GM13976 (cell line): ENCODE results near the gene TMEM11.

Source experiments
- DNase-seq: peaks from one replicate; pipeline ENCODE4 v3.0.0; 2012; ENCODE audit warnings: low spot score
- CTCF ChIP-seq: IDR thresholded peaks from 2 replicates; pipeline ENCODE4 v1.5.1; 2012; ENCODE audit warnings: borderline replicate concordance, mild to moderate bottlenecking; ENCODE audit not compliant: insufficient read depth; ENCODE audit errors: extremely low read depth, missing control alignments, control extremely low read depth
- in situ Hi-C: fragments of 300-500 bp; cut with MboI; formaldehyde crosslinking; loops from one replicate; pipeline ENCODE4 v1.12.0; 2022; ENCODE audit warnings: low sequenced_read_pairs, mixed read lengths, inconsistent platforms; ENCODE audit not compliant: unreplicated experiment

The TMEM11 gene

GRCh38 chr17:21201874-21202273 is 12.1 kb downstream of the TMEM11 start:
- no peak for TF ChIP-seq CTCF
- no peak for DNase-seq
- in situ Hi-C loops, result no loop called here

DNA sequence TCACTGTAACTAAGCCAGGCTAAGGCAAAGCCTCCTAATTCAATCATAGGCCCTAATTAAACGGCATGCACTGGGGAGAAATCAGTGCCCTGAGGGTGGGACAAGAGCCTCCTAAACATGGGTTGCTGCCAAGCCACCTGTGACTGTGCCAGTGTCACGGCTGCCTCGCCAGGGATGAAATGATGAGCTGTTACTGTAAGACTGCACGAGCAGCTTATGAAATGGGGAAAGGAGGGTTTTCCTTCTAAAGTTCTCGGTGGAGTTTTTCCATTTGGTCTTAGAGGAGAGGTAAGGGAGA is 12.7 kb downstream of the TMEM11 start:
- no peak for TF ChIP-seq CTCF
- no peak for DNase-seq
- in situ Hi-C loops, result no loop called here

GRCh38 chr17:21200590-21201297 is 13.2 kb downstream of the TMEM11 start:
- in situ Hi-C loops, result no loop called here
- DNase-seq, result no peak
- no peak for TF ChIP-seq CTCF

GRCh38 chr17:21199856-21200255 is 14.1 kb downstream of the TMEM11 start:
- in situ Hi-C loops, result no loop called here
- no peak for DNase-seq
- TF ChIP-seq CTCF, result no peak

DNA sequence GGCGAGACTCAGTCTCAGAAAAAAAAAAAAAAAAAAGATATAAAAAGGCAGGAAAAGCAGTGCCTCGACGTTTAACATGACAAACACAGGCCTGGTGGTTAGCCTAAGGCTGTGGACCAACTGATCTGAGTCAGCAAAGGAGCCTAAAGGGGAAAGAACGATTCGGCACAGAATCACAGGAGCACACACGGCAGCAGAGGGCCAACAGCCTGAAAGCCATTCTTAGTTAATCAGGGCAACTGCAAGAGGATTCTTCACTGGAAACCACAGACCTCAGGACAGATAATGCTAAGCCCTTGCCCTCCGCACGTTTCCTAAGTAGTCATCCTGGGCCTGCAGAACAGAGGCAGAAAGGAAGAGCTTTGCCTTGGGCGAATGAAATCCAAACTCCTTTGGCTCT is 14.7 kb downstream of the TMEM11 start:
- in situ Hi-C loops, result no loop called here
- DNase-seq, result no peak
- TF ChIP-seq CTCF, result no peak

GRCh38 chr17:21198411-21198810 is 15.6 kb downstream of the TMEM11 start:
- in situ Hi-C loops, result no loop called here
- DNase-seq, result no peak

More at GRCh38 chr17:21198411-21198810, 15.6 kb downstream of the TMEM11 start:
- TF ChIP-seq CTCF, result no peak
